Activated T-helper 2 cell treated with anti-CD3 and anti-CD28 coated beads, Interferon-gamma antibody, Interleukin-2, Interleukin-4, amounts not matched to agents 10 μg/mL and 5 μg/mL and 100 μg/mL, durations not matched to agents 14 hours and 24 hours and 36 hours (primary cell): Measurements from ENCODE around the gene RAX. TPM values are rescaled to one million over a fixed set of nuclear protein-coding genes. Genes with fewer than 3 reads are reported as not detected.

Source experiments
- DNase-seq: peaks from one replicate; pipeline ENCODE4 v3.0.0; 2021; ENCODE audit warnings: low spot score
- H3K27ac Mint-ChIP-seq: one replicate; pipeline ENCODE4 v1.8.0; 2021; ENCODE audit warnings: mixed read lengths
- H3K27me3 Mint-ChIP-seq: one replicate; pipeline ENCODE4 v1.8.0; 2021; ENCODE audit warnings: low read depth, mixed read lengths
- H3K36me3 Mint-ChIP-seq: one replicate; pipeline ENCODE4 v1.8.0; 2021; ENCODE audit warnings: low read depth, mixed read lengths
- H3K4me1 Mint-ChIP-seq: one replicate; pipeline ENCODE4 v1.8.0; 2021; ENCODE audit warnings: low read depth, mixed read lengths
- H3K4me3 Mint-ChIP-seq: one replicate; pipeline ENCODE4 v1.8.0; 2021; ENCODE audit warnings: low read depth, mild to moderate bottlenecking, moderate library complexity, mixed read lengths
- H3K9me3 Mint-ChIP-seq: one replicate; pipeline ENCODE4 v1.8.0; 2021; ENCODE audit warnings: mixed read lengths
- intact Hi-C: fragments of 100-400 bp; cut with micrococcal nuclease; formaldehyde crosslinking; loops from one replicate; pipeline ENCODE4 v1.15.1; 2023
- total RNA-seq: library from RNA; stranded (reverse); gene quantifications from 2 replicates; pipeline ENCODE4 v1.2.3, GENCODE V29; 2022

The RAX gene
- 0.32 TPM in 1 of 2 replicates, not detected in the other for total RNA-seq

DNA sequence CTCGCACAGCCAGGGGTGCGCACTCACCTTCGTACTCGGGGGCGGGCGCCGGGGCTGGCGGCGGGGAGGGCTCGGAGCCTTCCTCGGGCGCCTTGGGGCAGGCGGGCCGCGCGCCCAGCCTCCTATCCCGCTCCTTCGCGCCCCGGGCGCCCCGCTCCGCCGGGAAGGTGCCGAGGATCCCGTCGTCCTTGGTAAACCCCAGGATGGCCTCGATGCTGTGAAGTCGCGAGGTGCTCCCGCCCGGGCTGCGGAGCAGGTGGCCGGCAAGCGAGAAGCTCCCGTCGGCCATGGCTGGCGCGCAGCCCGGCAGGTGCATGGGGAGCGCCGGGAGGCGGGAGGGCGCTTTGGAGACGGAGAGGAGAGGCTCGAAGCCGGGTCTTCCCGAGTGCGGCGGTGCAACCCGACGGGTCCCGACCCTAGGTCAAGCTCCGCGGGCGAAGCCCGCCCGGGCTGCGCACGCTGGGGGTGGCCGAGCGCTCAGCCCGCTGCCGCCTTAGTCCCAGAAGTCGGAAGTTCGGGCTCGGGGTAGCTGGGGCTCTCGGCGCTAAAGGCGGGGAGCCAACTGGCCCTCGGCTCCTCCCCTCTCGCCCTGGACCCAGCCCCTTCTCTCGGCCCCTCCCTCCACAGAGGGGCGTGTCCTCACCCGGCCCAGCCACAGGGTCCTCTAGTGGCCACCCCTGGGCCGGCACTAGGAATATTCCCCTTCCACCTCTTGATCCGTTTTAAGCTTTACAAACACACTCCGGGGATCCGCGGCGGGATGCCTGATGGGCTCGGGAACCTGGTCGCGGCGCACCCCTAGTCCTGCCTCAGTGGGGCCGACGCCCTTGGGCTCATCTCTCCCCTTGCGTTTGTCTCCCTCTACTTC, at the start of gene RAX:
Gene RAX (minus strand): TSS at position 564 of the 868 bp plus-strand sequence. CDS start 248 bp downstream, at position 316.
- no peak for DNase-seq
- no peaks in the 10 kb centered on the region for H3K9me3 Mint-ChIP-seq
- H3K4me3 Mint-ChIP-seq = no peak within 1 kb of the TSS
- intact Hi-C loops = loop anchor here (1.0 kb wide), 2 partner anchors 8 to 53 kb away; partner anchors contain the start of gene GRP
- peaks cover 15% of the 10 kb centered on the region for H3K4me1 Mint-ChIP-seq
- H3K36me3 Mint-ChIP-seq = no peaks in the 10 kb centered on the region
- no peak within 1 kb of the TSS for H3K27ac Mint-ChIP-seq
- H3K27me3 Mint-ChIP-seq = peaks cover 75% of the 10 kb centered on the region

DNA sequence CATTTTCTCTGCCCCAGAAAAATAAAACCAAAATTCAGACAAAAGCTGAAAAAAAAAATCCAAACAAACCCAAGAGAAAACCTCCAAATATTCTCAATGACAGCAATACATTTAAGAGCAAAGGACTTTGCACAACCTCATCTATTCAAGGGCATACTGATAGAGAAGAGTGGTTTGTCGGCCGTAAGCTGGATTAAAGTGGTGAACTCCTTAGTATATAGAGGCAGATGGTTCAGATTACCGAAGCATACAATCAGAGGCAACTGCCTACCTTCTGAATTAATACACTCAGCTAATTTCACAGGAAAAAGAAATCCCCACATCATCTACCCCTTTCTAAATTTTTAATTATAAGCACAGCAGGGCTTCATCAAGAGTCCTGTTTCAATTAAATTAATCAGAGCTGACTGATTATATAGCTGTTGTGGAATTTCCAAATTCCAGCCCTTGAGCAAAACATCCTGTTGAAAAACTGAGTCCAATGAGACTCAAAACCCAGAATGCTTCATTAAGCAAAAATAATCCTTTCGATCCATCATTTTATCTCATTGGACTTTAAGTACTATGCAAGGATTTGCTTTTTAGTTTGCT, 45.3 kb upstream of the RAX start, which contains the start of gene CPLX4:
Gene CPLX4 (minus strand): TSS at position 190 of the 591 bp plus-strand sequence. CDS start 187 bp downstream, at position 3.
- no peak for DNase-seq
- Mint-ChIP-seq H3K4me1 (no peaks in the 10 kb centered on the region), H3K4me3 (no peak within 1 kb of the TSS), H3K27ac (no peak within 1 kb of the TSS), H3K9me3 (no peaks in the 10 kb centered on the region), H3K27me3 (peaks cover 25% of the 10 kb centered on the region), H3K36me3 (no peaks in the 10 kb centered on the region)
- intact Hi-C loops = no loop called here

DNA sequence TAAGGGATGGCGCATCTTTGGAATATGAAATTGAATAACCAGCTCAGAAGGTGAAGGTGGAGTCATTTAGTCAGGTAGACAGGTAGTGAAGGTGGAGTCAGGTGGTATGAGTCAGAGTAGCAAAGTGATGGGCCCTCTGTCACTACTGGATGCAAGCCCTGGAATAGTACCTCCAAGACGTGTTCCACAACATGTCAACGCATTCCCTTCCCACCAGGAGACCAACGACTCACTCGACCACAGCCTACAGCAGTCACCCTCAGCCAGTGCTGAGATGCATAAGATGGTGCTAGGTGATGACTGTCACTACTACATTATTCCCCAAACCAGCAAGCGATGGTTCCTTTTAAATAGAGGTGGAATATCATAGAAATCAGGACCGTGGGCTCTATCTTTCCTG, 38.4 kb upstream of the RAX start:
- DNase-seq = no peak

DNA sequence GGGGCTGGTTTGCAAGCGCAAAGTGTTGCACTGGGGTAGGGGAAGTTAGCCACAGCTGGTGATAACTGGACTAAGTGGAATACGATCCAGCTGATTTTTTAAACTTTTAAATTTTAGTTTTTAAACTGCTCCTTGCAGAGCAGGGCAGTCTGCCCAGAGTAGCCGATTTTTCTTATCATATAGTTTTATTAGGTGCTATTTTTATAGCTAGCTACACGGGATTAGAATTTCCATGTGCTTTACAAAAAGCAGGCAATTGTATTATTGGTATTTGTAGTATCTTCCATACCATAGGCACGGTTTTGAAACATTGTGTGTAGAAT, 35.6 kb upstream of the RAX start:
- Mint-ChIP-seq H3K4me3 (peak overlapping the region; percentile 50), H3K36me3 (no peaks in the 10 kb centered on the region), H3K4me1 (peaks cover 3% of the 10 kb centered on the region), H3K27me3 (peaks cover 47% of the 10 kb centered on the region), H3K9me3 (no peaks in the 10 kb centered on the region), H3K27ac (no peak overlapping the region)
- intact Hi-C loops = loop anchor here (1.0 to 2.0 kb wide), 2 partner anchors 60 to 94 kb away; no protein-coding TSS in a partner anchor
- no peak for DNase-seq

More for the DNA sequence above, 38.4 kb upstream of the RAX start:
- H3K27me3 Mint-ChIP-seq = peaks cover 42% of the 10 kb centered on the region
- no peak overlapping the region for H3K27ac Mint-ChIP-seq
- H3K9me3 Mint-ChIP-seq = no peaks in the 10 kb centered on the region
- no peak overlapping the region for H3K4me3 Mint-ChIP-seq
- peaks cover 3% of the 10 kb centered on the region for H3K4me1 Mint-ChIP-seq
- intact Hi-C loops = no loop called here
- no peaks in the 10 kb centered on the region for H3K36me3 Mint-ChIP-seq

DNA sequence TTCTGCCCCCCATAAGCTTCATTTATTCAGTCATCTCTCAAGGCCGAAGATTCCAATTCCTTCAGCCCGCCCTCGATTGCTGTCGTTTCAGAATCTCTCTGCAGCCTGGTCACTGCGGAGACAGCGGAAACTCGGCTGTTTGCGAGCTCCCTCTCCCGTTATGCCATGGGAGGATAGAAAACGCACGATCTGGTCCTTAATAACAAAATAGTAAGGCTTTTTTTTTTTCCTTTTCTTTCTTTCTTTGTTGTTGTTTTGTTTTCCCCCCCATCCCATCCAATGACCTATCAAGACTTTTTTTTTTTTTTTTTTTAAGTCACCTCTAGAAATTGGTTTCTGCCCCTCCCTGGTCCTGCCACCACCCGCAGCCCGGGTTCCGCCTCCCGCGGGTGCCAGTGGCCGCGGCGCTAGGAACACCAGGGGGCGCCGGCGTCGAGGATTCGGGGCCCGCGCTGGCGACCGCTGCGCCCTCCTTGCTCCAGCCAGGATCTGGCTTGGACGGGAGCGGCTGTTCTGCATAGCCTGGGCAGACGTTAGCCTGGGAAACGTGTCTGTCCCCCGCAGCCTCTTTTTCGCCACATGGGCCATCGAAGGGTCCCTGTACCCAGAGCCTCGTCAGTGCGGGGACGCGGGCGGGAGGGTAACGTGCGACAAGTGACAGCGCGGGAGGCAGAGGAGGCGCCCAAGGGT, 35.1 kb upstream of the RAX start:
- H3K36me3 Mint-ChIP-seq = no peaks in the 10 kb centered on the region
- H3K27me3 Mint-ChIP-seq = peaks cover 45% of the 10 kb centered on the region
- H3K9me3 Mint-ChIP-seq = no peaks in the 10 kb centered on the region
- intact Hi-C loops = loop anchor here (1.0 to 2.0 kb wide), 2 partner anchors 59 to 94 kb away; no protein-coding TSS in a partner anchor
- H3K4me3 Mint-ChIP-seq = peak overlapping the region; percentile 50
- peak; percentile 54 for DNase-seq
- peaks cover 3% of the 10 kb centered on the region for H3K4me1 Mint-ChIP-seq
- no peak overlapping the region for H3K27ac Mint-ChIP-seq

DNA sequence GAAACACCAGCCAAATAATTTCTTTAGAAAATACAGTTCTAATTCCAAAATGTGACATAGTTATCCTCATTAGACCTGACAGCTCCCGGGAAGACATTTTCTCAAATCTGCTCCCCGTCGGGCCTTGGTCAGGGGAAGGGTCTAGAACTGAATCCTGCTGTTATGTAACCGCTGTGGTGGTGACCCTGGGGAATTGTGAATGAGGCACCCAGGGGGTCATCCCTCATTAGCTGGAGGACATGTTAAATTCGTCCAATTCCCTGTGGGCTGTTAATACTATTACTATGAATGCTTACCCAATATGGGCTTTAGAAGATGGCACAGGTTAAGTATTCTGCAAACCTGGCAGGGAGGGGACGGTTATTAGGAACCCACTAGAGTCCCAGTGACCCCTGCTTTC, 33.4 kb upstream of the RAX start:
- no peaks in the 10 kb centered on the region for H3K9me3 Mint-ChIP-seq
- DNase-seq = no peak
- H3K36me3 Mint-ChIP-seq = no peaks in the 10 kb centered on the region
- intact Hi-C loops = no loop called here
- no peak overlapping the region for H3K27ac Mint-ChIP-seq
- H3K27me3 Mint-ChIP-seq = peaks cover 38% of the 10 kb centered on the region
- H3K4me1 Mint-ChIP-seq = peaks cover 3% of the 10 kb centered on the region
- H3K4me3 Mint-ChIP-seq = no peak overlapping the region

DNA sequence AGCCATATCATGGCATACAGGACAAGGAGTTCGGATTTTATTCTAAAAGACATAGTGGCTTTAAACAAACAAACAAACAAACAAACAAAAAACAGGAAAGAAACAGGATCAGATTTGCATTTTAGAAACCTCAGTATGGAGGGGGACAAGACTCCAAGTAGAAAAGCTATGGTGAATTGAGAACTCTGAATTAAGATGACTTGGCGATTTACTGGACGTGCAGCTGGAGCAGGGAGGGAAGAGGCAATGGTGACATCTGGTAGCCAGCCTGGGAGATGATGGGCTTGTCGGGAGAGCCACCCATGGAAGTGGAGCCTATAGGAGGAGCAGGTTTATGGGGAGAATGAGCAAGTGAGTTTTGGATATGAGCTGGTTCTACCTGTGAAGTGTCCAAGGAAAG, 32.0 kb upstream of the RAX start:
- intact Hi-C loops = no loop called here
- no peaks in the 10 kb centered on the region for H3K36me3 Mint-ChIP-seq
- no peak overlapping the region for H3K4me3 Mint-ChIP-seq
- peaks cover 32% of the 10 kb centered on the region for H3K27me3 Mint-ChIP-seq
- H3K4me1 Mint-ChIP-seq = peaks cover 5% of the 10 kb centered on the region
- no peak for DNase-seq
- H3K9me3 Mint-ChIP-seq = no peaks in the 10 kb centered on the region
- no peak overlapping the region for H3K27ac Mint-ChIP-seq

DNA sequence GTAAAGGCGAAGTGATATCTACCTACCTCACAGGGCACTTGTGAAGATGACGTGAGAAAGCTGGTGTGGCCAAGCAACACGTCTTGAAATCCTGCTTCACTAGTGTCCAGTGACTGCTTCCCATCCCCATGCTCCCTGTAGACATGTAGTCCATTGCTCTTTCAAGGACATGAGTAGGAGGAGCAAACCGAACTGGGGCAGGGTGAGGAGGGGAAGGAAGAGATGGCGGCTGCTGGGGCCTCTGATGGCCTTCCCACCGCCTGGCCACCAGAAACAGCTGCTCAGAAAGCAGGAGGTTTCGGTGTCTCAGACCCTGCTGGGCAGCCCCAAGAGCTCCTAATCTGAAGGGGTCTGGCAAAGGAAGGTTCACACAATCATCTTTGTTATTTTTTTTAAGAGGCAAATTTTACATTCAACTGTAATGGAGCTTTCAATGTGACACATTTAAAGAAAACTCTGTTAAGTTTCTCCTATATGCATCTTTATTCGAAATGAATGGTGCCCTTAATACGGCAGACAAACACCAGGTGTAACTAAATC, 30.5 kb upstream of the RAX start:
- peaks cover 5% of the 10 kb centered on the region for H3K4me1 Mint-ChIP-seq
- no peaks in the 10 kb centered on the region for H3K9me3 Mint-ChIP-seq
- H3K27ac Mint-ChIP-seq = no peak overlapping the region
- no peak overlapping the region for H3K4me3 Mint-ChIP-seq
- intact Hi-C loops = no loop called here
- H3K36me3 Mint-ChIP-seq = no peaks in the 10 kb centered on the region
- H3K27me3 Mint-ChIP-seq = peaks cover 25% of the 10 kb centered on the region
- no peak for DNase-seq

DNA sequence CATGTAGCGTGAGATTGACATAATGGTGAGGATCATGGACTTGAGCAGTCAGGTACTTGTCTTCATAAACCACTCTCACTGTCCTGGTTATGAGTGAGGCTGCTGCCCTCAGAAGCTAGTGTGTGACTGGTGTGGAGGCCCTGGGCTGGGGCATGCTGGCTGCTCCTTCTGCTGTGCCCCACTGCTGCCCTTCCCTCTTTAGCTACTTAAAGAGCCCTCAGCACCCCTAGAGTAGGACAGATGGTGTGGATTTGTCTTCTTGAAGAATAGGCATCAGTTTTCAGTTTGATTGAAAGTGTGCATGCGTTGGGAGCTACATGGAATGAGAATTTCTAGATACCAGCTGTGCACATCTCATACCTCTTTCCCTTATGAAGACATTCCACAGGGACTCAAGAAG, 29.8 kb upstream of the RAX start:
- Mint-ChIP-seq H3K36me3 (no peaks in the 10 kb centered on the region), H3K27me3 (peaks cover 21% of the 10 kb centered on the region), H3K9me3 (no peaks in the 10 kb centered on the region), H3K4me3 (no peak overlapping the region), H3K4me1 (peaks cover 2% of the 10 kb centered on the region), H3K27ac (no peak overlapping the region)
- intact Hi-C loops = no loop called here
- DNase-seq = no peak

DNA sequence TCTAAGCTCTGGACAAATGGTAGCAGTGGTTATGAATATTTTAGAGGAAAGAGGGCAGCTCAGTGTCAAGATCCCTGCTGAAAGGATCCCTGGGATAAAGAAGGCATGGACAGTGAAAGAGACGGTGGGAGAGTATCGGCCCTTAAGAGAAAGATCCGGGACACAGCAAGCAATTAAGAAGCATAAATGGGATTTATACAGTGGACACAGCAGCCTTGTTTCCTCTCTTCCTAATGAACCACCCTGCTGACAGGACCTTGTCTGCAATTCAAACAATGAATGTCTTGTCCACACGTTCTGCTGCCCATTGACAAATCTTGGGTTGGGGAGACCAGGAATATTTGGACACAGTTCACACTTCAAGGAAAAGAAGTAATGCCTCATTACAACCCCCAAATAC, 28.7 kb upstream of the RAX start:
- no peak overlapping the region for H3K4me3 Mint-ChIP-seq
- intact Hi-C loops = no loop called here
- no peaks in the 10 kb centered on the region for H3K36me3 Mint-ChIP-seq
- DNase-seq = no peak
- H3K27ac Mint-ChIP-seq = no peak overlapping the region
- peaks cover 21% of the 10 kb centered on the region for H3K27me3 Mint-ChIP-seq
- peaks cover 2% of the 10 kb centered on the region for H3K4me1 Mint-ChIP-seq
- H3K9me3 Mint-ChIP-seq = no peaks in the 10 kb centered on the region

DNA sequence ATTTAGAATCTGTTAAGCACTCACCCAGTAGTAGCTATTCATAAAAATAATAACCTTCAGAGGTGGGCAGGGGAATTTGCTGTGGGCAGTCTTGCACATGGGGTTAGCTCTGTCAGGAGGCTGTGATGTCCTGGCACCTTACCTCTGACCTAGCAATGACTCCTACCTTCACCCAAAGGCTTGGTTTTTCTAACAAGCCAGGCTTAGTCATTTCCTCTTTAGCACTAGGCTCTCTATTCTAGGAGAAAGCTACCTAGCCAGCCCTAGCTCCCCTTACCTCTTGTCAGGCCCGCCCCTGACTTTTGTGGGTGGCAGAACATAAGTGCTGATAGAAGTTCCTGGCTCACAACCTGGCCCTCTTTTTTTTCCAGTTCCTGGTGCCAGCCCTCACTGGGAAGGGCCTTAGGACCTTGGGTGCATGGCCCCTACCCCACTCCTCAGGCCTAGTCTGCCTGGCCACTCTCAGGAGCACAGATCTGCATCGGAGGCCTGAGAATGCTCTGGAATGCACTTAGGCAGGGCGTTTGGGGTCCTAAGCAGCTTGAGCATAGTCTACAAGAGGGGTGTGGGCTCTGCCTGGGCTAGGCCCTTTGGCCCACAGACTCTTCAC, 27.5 kb upstream of the RAX start:
- intact Hi-C loops = no loop called here
- H3K4me1 Mint-ChIP-seq = peaks cover 2% of the 10 kb centered on the region
- no peak for DNase-seq
- H3K36me3 Mint-ChIP-seq = no peaks in the 10 kb centered on the region
- H3K27me3 Mint-ChIP-seq = peaks cover 16% of the 10 kb centered on the region
- H3K4me3 Mint-ChIP-seq = no peak overlapping the region
- H3K27ac Mint-ChIP-seq = no peak overlapping the region
- H3K9me3 Mint-ChIP-seq = no peaks in the 10 kb centered on the region

DNA sequence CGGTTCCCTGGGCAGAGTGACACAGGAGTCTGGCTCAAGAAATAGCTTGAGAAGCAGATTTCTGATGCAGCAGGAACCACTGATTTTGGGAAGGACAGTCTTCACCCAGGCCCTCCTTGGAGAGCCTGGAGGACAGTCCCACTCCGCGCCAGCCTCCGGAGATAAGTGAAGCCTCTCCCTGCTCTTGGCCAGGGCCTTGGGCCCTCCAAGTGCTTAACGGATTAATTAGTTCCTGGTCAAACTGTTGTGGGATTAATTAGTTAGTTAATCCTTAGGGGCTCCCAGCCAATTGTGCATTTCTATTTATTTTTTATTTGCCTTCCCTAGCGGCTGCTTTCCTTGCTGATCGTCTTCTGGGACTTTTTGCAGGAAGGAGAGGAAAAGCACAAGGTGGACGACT, 25.6 kb upstream of the RAX start:
- Mint-ChIP-seq H3K9me3 (no peaks in the 10 kb centered on the region), H3K27me3 (peaks cover 17% of the 10 kb centered on the region)

More for the DNA sequence above, 25.6 kb upstream of the RAX start:
- peaks cover 2% of the 10 kb centered on the region for H3K4me1 Mint-ChIP-seq
- H3K27ac Mint-ChIP-seq = no peak overlapping the region
- intact Hi-C loops = no loop called here
- no peak overlapping the region for H3K4me3 Mint-ChIP-seq
- no peak for DNase-seq
- H3K36me3 Mint-ChIP-seq = no peaks in the 10 kb centered on the region
